HG03103 (cell line): ENCODE measurements around the gene MEIS2.

Experiments used
- ATAC-seq: cut with Tn5 transposase; IDR thresholded peaks from one replicate; pipeline ENCODE4 v1.9.1; 2021; ENCODE audit warnings: low read depth; ENCODE audit not compliant: unreplicated experiment

The MEIS2 gene

DNA sequence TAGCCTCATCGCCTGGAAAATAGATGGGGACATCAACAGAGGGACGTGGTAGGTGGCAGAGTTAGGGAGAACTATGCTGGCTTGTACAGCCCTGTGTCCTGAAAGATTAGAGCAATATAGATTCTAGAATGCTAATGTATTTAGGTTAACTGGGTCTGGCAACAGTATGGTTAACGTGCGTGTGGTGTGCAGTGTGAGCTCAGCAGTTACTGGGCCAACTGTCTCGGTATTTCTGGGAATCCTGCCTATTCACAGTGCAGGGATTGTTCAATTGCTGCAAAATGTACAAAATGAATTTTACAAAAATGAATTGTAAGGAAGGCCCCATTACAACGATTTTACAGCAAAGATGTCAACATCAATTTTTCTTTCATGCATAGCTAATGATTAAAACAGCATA, 20.6 kb downstream of the MEIS2 start:
- no peak for ATAC-seq

DNA sequence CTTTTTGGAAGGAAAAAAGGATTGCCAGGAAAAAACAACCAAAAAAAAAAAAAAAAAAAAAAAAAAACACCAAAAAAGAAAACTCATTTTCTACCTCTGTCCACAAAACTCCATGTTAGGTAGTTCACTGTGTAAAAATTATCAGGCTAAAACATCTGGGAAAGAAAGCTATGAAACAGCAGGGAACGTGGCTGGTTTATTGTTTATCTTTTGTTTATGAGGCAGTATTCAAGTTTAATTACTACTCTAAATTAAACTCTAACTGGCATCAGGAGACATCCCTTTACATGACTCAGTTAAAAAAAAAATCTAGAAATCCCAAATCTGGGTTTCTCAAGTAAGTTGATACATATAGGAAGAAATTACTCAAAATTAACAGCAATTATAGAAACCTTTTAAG, 21.8 kb downstream of the MEIS2 start:
- no peak for ATAC-seq

DNA sequence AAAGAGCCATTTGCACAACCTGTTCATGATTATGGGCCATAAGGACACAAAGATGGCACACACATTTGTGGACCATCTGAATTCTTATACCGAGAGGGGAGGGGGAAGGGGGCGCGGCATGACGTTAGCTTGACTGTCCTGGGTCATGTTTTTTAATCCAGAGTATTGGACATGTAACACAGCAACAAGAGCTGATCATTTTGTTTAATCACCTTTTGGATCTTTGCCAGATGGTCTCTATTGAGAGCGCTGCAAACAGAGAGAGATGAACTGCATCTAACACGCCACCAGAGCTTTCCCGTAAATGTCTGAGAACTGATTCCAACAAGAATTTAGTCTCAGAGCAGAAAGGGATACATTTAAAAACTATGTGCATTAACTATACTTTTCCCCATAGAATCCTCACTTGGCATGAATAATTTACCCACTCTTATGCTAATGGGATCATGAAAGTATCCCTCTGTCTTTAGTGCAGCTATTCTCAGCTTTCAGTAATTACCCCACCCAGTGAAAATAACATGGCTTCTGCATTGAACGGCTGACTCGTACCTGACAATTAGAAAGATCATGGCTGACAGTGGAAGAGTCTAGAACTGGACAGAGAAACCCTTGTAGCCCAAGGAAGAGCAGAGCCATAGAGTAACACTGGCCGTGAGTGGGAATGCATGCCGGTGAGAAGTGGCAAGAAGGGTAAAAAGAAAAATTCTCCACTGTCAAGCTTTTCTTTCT, 22.6 kb downstream of the MEIS2 start:
- ATAC-seq, result no peak

DNA sequence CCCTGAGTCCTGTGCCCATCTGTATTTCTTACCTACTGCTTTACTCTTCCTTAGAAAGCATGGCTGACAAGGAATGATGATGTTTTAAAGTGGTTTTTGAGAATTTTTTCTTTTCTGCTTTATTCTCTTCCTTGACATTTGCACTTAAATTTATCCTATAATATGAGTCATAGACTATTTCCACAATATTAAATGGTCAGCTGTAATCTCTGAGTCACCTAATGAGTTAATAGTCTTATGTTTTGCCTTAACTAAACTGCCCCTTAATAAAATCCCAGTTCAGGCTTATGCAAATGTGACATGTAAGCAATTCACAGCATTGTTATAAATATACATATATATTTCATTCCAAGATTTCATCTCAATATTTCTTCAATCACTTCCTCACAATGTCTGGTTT, 23.8 kb downstream of the MEIS2 start:
- no peak for ATAC-seq

DNA sequence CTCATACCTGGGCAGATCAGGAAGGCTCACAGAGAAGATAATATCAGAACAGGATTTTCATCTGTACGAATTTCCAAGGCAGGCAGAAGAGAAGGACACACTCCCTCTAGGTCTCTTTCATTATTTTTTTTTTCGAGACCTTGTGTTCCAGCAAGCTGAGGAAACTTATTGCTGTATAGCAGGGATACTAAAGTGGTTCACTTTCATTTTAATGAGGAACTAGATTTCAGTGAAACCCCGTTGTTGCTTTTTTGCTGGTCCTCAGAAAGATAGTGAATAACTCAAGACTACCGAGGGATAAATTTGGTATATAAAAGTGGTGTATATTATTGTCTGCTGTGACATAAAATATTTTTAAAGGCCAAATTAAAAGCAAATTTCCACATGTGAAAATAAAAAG, 24.6 kb downstream of the MEIS2 start:
- ATAC-seq, result no peak

DNA sequence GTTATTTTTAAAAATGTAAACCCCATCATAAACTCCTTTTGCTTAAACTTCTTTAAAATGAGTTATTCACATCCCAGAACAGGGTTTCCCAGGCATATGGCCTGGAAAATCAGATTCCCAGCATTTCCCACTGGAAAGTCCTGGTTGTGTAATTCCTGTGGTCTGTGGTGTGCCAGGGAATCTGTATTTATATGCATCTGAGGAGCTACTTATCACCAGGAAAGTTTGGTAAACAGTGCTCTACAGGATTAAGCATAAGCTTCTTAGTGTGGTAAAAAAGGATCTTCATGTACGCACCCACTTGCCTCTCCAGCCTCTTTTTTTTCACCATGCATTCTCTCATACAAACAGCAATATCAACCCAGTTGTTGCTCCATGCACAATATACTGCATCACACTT, 28.2 kb downstream of the MEIS2 start:
- no peak for ATAC-seq

DNA sequence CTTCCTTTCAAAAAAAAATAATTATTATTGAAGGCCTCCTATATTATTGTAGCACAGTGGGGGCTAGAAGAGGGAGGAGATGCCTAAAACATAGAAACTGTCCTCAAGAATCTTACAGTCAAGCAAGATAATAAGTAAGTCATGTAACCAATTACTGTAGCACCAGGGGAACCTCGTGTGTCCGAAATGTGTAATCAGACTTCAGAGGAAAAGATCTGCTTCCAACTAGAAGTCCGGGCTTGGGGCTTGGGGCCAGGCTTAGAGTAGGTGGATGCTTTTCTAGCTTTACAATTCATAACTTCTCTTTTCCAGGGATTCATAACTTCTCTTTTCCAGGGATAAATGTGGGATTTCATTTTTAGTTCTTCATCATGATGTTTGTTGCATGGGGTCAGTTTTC, 29.2 kb downstream of the MEIS2 start:
- no peak for ATAC-seq

DNA sequence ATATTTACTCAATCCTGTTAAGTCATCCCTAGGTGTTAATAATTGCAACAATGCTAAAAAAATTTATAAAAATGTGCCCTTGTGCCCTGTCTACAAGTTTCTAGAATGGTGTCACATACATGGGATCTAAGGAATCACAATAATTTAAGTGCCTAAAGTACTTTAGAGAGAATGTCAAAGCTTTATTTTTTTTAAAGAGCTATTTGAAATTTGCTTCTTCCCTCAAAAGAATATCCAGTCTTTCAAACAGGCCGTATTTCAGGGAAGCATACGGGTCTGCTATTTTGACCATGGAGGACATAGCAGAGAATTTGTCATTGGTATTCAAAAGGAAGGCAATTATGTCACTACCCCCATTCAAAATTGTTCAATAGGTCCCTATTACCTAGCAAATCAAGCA, 29.7 kb downstream of the MEIS2 start:
- ATAC-seq, result no peak

DNA sequence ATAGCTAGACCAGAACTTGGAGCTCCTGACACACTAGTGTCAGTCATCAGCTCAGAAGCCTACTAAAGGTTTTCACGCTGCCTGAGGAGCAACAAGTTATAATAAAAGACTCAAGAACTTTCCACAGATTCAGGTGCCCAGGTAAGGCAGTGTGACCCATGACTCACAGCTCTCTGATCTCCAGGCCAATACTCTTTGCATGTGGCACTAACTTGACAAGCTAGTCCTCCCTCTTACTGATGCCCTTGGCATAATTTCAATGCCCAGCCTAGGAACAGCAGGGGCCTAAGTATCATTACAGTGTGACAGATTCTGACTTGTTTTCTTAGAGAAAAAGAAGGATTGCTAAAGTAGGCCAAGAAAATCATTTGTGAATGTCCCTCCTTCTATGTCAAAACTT, 38.4 kb downstream of the MEIS2 start:
- no peak for ATAC-seq

DNA sequence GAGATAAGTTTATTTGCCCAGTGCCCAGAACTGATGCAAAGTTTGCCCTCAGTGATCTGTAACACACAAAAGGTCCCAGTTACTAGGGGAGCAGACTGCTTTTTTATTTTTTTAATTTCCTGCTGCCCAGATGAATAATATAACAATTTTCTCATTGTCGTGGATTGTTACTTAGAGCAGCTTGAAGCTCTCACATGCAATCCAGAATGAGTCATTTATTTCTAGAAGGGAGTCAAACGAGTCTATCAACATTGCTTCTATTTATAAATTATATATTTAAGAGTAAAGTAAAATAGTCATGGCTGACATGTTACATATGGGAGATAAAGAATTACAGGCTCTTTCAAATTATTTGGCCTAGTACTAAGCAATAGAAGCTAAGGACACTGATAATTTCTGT, 41.3 kb downstream of the MEIS2 start:
- ATAC-seq, result no peak

DNA sequence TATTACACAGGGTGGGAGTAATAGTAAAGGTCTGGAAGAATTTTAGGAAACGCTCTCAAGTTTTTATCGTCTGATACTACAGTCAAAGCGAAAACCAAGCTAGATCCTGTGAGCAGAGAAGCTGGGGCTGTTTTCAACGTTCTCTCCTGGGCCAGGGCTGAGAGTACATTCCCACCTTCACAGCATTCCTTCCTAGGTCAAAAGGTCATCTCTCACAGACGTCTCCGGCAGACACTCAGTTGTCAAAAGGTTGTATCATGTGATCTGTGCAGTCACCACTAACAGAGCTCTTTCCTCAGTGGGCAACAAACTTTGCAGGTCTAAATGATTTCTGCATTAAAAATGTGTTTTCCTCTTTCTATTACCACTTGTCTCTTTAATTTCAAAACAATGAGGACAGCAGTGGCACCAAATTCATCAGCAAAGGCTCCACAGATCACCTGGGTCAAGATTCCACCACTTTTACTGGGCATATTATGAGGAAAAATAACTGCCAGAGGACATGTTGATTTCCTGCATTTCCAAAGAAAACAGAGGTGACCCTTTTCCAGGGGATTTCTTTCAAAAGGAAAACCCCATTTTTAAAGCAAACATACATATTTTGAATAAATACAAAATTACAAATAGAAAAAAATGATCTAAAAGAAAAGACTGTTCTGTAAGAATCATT, 41.9 kb downstream of the MEIS2 start:
- no peak for ATAC-seq

DNA sequence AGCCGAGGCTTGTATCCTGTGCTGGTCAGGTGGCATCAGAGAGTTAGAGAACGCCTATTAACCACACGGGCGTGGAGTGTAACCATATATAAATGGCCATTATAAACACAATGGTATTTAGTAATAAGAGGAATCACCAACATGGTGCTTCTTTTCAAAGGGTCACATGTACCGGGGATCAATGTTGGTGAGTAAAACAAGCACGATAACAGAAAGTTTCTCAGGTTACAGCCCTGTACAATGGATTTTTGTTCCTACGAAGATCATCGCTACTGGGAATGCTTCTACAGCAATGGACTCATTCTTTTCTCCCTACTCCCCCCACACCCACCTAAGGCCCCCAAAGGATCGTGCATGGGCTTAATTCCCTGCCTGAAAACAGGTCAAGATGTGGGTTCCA, 42.5 kb downstream of the MEIS2 start:
- ATAC-seq, result no peak

DNA sequence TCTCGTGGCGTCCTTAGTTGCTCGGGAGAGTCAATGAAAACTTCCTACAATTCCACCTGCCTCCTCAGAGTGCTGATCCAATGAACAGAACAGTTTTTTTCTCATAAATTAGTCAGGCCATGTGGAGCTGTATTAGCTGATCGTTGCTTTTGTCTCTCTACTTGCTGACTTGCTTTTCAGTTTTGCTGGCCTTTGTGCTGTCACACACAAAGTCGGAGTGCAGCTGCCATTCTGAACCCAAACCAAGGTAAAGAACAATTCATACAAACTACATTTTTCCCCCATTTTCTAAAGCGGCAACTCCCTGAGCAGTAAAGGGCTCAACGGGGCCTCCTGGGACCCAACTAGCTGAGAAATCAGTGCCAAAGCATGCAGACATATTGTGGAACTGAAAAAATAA, 43.1 kb downstream of the MEIS2 start:
- ATAC-seq, result no peak

DNA sequence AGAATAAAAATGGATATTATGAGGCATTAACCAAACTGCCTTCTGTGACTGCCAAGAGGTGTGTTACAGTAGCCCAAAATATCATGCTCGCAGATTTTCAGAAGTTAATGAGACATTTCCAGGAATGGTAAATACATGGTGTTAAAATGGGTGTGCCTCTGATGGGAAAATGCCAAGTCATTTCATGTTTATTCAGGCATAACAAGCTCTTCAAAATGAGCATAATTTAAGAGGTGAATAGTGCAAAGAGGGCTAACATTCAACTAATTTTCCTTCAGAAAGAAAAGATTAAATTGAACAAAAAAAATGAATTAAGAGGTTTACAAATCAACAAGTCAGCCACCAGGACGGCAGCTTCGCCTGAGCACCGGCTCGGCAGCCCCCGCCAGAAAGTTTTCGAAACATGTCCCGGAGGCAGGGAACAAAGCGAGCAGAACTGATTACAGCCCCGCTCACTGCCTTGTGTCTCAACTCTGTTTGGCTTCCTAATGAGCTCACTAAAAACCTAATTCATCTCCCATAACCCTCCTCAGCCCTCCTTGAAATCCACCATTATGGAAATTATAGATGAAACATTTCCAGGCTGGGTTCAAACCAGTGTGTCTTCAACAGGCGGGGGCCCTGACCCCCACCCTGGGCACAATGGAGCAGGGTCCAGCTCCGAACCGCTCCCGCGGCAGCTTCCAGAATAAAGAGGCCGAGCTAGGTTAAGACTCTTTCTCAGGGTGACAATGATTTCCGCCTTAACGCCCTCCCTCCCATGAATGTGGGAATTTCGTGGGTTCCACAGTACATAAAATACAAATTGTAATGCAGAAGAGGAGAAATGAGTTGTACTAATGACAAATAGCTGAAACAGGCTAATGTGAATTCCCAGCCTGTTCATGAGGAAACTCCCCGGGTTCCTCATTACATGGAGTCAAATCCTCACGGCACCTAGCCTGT, 43.9 kb downstream of the MEIS2 start:
- ATAC-seq, result no peak

DNA sequence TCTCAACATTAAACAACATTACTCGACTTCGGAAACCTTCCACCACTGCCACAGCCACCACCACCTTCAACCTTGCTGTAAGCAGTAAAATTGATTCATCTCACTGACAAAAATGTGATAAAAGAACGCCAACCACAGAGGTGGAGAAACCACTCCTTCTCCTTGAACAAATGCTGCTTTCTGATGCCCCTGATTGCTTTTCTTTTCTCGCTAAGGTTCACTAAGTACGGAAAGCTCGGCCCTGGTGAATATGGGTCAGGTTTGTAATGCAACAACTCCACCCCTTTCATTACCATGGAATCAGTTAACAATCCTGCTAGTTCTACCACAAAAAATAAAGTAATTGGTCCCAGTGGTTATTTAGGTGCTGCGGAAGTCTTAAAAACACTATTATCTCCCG, 44.9 kb downstream of the MEIS2 start:
- ATAC-seq, result no peak

DNA sequence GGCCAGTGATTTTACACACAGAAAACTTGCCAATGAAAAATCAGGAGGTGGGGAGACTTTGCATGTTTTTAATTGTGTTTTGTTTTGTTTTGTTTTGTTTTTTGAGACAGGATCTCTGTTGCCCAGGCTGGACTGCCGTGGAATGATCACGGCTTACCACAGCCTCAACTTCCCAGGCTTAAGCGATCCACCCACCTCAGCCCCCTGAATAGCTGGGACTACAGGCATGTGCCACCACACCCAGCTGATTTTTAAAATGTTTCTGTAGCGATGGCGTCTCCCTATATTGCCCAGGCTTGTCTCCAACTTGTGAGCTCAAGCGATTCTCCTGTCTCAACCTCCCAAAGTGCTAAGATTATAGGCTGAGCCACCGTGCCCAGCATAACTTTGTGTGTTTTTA, 46.0 kb downstream of the MEIS2 start:
- no peak for ATAC-seq

DNA sequence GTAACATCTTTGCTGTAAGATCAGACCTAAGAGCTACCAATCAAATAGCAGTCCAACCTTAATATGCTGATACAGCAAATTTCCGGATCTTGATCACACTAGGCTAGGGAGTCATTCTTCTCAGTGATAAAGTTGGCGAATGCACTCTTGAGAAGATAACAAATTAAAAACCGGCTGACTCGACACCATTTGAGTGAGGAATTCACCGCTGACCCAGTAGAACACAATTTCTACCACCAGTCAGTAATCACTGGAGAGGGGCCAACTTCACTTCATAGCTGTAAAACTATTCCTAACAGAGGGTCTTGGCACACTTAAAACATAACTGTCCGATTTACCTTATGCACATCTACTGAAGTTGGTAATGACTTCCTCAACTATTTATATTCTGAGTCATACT, 47.2 kb downstream of the MEIS2 start:
- ATAC-seq, result no peak

DNA sequence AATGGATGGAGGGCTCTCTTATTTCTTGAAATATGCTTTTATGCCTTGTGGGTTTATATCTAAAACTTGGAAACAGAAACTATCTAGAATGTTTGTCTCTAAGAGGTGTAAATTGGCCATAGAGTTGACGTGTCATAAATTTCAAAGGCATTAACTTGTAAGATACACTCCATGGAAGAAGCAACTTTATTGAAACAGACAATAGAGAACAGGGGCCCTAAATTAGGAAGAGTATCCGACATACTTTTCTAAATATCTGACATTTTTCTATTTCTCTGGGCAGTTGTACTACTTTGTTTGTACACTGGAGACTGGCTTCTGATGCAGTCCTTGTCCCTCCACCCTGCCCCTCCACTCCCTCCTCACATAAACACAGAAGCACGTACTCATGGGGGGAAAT, 50.0 kb downstream of the MEIS2 start:
- no peak for ATAC-seq

DNA sequence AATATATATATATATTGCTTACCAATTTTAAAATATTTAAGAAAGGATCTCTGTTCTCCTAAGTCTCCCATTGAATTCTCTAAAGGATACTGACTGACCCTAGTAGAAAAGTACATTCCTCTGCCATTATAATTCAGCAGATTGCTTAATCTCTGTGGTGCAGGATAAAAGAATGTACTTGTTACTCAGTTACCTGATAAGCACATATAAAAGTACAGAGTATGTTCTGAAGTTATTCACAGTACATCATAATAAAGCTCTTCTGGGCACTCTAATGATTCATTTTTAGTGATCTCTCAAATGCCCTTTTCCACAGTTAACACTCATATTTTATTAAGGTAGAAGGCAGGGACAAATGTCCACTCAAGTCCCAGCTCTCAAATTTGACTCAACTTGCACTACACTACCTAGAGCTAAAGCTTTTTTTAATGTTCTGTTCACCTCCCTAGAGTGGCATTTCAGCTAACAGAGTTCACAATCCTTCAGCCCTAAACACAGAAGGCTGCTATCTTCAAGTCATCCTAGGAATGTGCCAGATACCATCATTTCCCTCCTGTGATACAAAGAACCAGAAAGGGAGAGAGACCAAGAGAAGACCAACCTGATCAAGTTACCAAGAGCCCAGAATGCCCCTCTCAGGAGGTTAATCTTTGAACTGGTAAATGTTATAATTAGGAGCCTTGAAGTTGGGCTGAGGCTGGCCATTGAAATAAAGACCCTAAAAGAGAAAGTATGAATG, 53.3 kb downstream of the MEIS2 start:
- ATAC-seq, result no peak

DNA sequence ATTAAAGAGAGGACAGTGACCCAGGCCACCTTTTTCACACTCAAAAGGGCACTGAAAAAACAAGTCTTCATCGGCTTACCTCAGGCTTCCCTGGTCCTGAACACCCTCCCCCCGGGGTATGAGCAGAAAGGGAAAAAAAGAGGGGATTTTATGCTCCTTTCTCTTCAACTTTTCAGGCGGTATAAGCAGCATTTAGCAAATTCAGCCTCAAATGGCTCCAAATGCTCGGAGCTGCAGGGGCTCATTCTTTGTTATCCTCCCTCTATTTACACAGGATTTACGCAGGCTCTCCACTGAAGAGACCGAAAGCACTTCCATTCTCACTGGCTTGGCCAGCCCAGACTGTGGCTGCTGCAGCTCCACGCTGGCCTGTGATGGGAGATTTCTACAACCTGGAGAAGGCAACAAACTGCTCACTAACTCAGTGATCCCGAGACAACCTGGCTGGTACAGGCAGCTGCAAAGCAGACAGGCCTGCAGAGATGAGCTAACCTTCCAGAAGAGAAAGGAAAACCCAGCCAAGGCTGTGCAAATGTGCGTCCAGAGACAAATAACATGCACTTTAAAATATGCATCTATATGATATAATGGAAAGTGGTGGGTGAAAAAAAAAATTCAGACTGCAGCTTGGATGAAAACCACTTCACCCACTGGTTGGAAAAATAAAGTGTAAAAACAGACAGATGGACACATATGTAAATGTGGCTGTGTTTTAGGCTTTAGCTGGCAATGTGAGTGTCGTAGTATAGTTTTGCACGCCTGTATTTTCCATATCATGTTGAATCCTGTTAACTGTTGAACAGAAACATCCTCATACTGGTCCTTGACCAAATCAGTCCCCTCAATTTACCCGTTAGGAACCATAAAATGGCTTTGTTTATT, 54.2 kb downstream of the MEIS2 start:
- no peak for ATAC-seq
